Lower leg skin (tissue), 4 donors: ENCODE results near the gene ABCG5. TPM values are rescaled to one million over a fixed set of nuclear protein-coding genes. Genes with fewer than 3 reads are reported as not detected.

Source experiments
- DNase-seq, 2 donors: peaks; one replicate each; pipeline ENCODE4 v3.0.0-alpha.2; 2019; ENCODE audit warnings: low spot score in 2 of 2
- H3K4me3 ChIP-seq: fragments of 200-600 bp; sonication (generic); 2 replicates; pipeline ENCODE4 v1.5.1; 2017; ENCODE audit warnings: mild to moderate bottlenecking, low read depth; ENCODE audit not compliant: poor library complexity, severe bottlenecking
- CTCF ChIP-seq, 3 donors: fragments of 450-650 bp; IDR thresholded peaks; one replicate each; pipeline ENCODE4 v1.5.1; 2016; ENCODE audit warnings: antibody characterized with exemption in 3 of 3, mild to moderate bottlenecking in 3 of 3, moderate library complexity in 2 of 3
- POLR2A ChIP-seq, 2 donors: fragments of 450-650 bp; IDR thresholded peaks; one replicate each; pipeline ENCODE4 v1.6.1; 2016 to 2017; ENCODE audit warnings: antibody characterized with exemption in 2 of 2, mild to moderate bottlenecking in 1 of 2, moderate library complexity in 1 of 2
- WGBS, 2 donors: methylation state at CpG; one replicate each; pipeline ENCODE4 v1.1.5; 2018; 5-methylcytosine and 5-hydroxymethylcytosine counted together
- intact Hi-C: fragments of 100-400 bp; cut with DNase I; formaldehyde crosslinking; loops from one replicate; pipeline ENCODE4 v1.15.0; 2023; ENCODE audit warnings: low total_unique reads
- total RNA-seq, 4 donors: library from RNA; depleted of rRNA; stranded (reverse); fragments of >200 nt; gene quantifications; one replicate each; pipeline ENCODE4 v1.1.0, GENCODE V29; 2016

ABCG5 gene
- total RNA-seq, 4 donors from 2014 or later, result not detected

GRCh38 chr2:43832457-43832856, 6.2 kb downstream of the ABCG5 start:
- intact Hi-C loops, result no loop called here
- no peak for DNase-seq
- TF ChIP-seq POLR2A (IDR thresholded peaks at IDR 0.05) (no peak), CTCF (IDR thresholded peaks at IDR 0.05) (no peak)
- 34 to 38% methylated on average over 3 of the region's 3 CpGs for WGBS, 2 donors
- no peak overlapping the region for H3K4me3 ChIP-seq

DNA sequence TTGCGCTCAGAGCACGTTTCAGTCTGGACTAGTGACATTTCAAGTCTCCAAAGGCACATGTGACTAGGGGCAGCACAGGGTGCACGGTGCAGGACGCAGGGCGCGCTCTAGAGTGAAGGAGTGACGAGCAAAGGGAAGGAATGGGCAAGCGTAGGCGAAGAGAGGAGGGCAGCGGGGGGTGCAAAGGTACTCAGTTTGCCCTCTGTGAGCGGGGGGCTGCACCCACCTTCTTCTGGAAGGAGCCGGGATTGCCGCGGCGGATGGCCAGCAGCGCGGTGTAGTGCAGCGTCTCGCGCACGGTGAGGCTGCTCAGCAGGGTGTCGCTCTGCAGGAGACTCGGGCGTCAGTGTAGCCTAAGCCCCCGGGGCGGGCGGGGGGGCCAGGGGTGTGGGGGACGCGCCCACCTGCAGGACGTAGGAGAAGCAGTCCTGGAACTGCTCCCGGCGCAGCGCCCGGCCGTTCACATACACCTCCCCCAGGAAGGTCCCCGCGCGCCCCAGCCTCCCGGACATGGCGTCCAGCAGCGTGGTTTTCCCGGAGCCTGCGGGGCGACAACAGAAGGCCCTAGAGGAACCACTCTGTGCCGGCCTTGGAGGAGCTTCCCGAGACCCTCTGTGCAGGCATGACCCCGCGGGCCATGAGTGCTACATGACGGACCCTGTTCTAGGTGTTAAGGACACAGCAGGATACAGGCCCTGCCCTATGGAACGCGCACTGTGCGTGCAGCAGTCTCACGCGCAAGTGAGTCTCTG, 6.9 kb downstream of the ABCG5 start:
- DNase-seq, result no peak
- TF ChIP-seq POLR2A (IDR thresholded peaks at IDR 0.05) (no peak), CTCF (IDR thresholded peaks at IDR 0.05) (no peak)
- intact Hi-C loops, result no loop called here
- H3K4me3 ChIP-seq, result no peak overlapping the region
- WGBS, 2 donors, result 15 to 17% methylated on average over 27 of the region's 54 CpGs

DNA sequence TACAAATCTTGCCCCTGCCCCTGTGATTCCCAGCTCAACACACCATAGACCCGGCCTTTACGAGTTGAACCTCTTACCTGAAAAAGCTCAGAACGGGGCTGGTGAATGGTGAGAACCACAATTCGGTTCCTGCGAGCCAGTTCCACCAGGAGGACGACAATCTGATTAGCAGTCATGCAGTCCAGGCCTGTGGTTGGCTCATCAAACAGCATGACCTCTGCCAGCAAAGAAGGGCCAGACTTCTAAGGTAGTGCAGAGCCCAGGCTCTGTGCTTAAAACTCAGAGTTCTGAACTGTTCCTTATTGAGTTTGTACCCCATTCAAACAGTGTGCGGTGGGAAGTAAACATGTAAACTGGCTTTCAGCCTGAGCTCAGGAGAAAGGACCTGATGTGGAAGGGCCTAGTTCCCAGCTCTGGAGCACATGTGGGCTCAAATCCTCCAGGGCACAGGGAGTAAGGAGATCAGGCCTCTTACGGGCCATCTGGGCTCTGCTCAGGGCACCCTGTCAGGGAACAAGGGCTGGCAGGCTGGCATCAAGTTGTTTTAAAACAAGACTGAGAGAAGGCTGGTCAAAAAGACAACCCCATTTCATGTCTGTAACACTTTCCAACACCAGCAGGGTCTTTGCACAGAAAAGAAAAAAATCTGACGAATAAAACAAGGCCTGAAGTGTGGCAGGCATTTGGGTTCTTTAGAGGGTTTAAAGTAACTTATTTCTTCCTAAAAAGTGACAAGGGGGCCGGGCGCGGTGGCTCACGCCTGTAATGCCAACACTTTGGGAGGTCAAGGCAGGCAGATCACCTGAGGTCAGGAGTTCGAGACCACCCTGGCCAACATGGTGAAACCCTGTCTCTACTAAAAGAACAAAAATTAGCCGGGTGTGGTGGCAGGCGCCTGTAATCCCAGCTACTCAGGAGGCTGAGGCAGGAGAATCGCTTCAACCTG, 12.1 kb downstream of the ABCG5 start:
- intact Hi-C loops, result no loop called here
- TF ChIP-seq CTCF (IDR thresholded peaks at IDR 0.05) (no peak), POLR2A (IDR thresholded peaks at IDR 0.05) (no peak)
- no peak overlapping the region for H3K4me3 ChIP-seq
- 94 to 95% methylated on average over 17 of the region's 17 CpGs for WGBS, 2 donors
- no peak for DNase-seq

DNA sequence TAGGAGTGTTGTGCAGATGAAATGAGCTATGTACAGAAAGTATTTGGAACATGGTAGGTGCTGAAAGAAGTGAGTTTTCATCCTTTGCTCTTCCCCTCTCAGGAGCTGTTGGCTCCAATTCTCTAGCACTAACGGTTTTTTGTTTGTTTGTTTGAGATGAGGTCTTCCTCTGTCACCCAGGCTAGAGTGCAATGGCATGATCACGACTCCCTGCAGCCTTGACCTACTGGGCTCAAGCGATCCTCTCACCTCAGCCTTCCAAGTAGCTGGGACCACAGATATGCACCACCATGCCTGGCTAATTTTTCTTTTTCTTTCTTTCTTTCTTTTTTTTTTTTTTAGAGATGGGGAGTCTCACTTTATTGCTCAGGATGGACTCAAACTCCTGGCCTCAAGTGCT, 12.8 kb downstream of the ABCG5 start:
- no peak for DNase-seq
- 77 to 80% methylated on average over 3 of the region's 3 CpGs for WGBS, 2 donors
- H3K4me3 ChIP-seq, result no peak overlapping the region
- intact Hi-C loops, result no loop called here
- TF ChIP-seq POLR2A (IDR thresholded peaks at IDR 0.05) (no peak), CTCF (IDR thresholded peaks at IDR 0.05) (no peak)

- no peak for TF ChIP-seq CTCF (IDR thresholded peaks at IDR 0.05)
- no peak for TF ChIP-seq POLR2A (IDR thresholded peaks at IDR 0.05)
- intact Hi-C loops, result no loop called here
- H3K4me3 ChIP-seq, result no peak overlapping the region
- 85 to 87% methylated on average over 12 of the region's 12 CpGs for WGBS, 2 donors
- no peak for DNase-seq
These were observed 13.6 kb downstream of the ABCG5 start for GRCh38 chr2:43824951-43825493.
